GM19395 (cell line): ENCODE data around the gene FHOD3.

Source experiments
- ATAC-seq: cut with Tn5 transposase; IDR thresholded peaks from one replicate; pipeline ENCODE4 v1.9.1; 2021; ENCODE audit warnings: mild to moderate bottlenecking, moderate library complexity; ENCODE audit not compliant: unreplicated experiment

The FHOD3 gene

DNA sequence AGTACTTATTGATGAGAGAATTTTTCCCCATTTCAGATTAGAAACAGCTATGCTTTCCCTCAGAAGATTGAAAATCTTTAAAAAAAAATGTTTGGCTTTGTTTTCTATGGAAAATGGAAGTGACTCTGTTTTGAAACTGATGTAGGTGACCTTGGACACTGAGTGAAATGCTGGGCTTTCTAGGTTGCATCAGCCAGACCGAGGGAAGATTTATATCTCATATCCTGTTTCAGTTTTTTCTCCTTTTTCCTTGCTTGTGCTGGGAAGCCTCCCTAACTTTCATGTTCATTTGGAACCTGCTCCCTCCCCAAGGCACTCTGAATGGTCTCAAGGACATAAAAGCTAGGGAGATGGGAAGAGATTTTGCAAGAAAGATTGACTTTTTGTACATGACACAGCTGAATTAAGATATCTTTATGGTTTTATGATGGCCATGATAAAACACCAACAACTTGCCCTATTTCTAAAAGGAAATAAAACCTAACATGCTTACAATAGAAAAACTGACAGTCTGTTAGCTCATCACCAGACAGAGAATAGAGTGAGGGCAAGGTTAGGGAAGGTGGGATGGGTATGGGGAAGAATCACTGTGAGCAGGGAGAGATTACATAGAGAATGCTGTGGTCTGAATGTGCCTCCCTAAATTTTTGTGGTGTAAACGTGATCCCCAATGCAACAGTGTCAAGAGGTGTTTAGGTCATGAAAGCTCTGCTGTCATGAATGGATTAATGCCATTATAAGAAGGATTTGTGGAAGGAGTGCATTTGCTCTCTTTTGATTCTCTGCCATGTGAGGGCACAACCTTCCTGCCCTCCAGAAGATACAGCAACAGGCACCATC, 281.6 kb downstream of the FHOD3 start:
- ATAC-seq: no peak

- ATAC-seq: no peak
Measured at GRCh38 chr18:36580266-36580665, 282.8 kb downstream of the FHOD3 start.

GRCh38 chr18:36580874-36581750, 283.6 kb downstream of the FHOD3 start:
- ATAC-seq: no peak

DNA sequence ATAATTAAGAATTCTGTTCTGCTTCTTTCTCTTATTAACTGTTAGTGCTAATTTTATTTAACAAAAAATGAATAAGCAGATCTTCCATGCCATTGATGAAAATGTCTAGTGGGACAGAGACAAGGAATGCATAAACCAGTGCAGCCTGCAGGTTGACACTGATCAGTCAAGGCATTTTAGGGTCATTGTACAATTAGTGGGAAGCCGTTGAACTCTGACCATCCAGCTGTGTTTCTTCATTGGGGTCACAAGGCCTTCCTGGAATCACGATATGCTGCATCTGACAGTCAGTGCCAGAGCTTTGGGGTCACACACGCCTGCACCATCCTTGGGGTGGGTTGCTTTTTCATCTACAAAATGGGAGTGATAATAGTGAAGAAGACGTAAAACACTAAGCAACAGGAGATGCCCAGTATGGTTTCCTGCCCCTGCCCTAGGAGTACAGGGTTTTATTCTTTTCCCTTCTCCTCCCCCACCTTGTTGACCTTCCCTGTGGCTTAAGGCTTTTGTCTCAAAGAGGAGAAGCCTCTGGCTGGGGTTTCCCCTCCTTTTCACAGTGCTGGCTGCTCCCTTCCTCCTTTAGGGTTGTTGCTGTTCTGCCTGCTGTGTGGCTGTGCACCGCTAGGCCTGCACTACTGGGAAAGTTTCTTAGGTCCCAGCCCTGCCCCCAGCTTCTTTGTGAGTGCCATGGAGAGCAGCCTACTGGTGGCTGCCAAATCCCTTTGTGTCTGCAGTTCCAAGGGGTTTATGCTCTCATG, 285.7 kb downstream of the FHOD3 start:
- ATAC-seq: no peak

GRCh38 chr18:36589857-36590543, 292.5 kb downstream of the FHOD3 start:
- ATAC-seq: no peak

- no peak for ATAC-seq
Measured at GRCh38 chr18:36590621-36591580, 293.4 kb downstream of the FHOD3 start.

DNA sequence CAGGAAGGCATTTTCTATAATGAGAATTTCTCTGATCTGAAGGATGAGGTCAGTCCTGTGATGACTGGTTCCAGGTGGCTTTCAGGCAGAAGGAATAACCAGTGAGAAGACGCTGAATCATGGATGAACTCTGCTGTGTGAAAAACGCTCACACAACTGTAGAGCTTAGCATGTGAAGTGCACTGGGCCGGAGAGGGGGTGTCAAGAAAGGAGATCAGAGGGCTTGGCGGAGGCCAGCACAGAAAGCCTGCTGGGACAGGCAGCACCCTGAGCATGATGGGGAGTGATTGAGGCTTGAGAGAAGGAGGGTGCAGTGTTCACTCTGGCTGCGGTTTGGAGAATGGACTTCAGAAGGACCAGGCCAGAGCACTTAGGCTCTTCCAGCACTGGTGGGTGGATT, 294.8 kb downstream of the FHOD3 start:
- no peak for ATAC-seq

GRCh38 chr18:36593001-36593400, 295.5 kb downstream of the FHOD3 start:
- ATAC-seq: no peak

DNA sequence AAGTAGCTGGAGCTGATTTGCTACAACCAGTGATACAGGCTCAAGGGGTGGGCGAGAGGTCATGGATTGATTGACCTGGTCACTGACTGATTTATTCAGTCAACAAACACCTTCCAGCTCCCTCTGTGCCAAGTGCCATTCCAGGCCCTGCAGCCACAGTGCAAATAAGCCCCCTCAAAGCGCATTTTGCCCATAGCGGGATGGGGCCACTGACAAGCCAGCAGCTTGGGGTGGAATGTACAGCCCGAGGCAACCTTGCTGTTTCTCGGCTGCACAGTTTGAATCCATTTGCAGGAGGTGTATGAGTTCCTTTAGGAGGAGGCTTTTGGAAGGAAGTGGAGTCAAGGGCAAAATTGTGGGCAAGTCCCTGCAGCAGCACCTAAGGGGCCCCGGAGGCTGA, 296.1 kb downstream of the FHOD3 start:
- no peak for ATAC-seq

DNA sequence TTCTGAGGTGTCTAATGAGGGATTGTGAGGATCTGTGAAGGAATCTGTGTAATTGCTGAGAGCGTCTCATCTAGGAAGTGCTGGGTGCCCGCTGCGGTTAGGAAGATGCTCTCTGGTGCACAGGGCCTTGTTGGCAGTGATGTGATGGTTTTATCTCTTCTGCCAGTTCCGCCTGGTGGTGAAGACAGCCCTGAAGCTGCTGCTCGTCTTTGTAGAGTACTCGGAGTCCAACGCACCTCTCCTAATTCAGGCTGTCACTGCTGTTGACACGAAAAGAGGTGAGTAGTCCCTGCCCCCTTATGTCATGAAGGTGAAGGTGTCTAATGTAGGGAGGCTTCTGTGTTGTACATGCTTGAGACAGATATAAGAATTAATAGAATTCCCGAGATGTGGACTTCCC, 297.1 kb downstream of the FHOD3 start:
- no peak for ATAC-seq

DNA sequence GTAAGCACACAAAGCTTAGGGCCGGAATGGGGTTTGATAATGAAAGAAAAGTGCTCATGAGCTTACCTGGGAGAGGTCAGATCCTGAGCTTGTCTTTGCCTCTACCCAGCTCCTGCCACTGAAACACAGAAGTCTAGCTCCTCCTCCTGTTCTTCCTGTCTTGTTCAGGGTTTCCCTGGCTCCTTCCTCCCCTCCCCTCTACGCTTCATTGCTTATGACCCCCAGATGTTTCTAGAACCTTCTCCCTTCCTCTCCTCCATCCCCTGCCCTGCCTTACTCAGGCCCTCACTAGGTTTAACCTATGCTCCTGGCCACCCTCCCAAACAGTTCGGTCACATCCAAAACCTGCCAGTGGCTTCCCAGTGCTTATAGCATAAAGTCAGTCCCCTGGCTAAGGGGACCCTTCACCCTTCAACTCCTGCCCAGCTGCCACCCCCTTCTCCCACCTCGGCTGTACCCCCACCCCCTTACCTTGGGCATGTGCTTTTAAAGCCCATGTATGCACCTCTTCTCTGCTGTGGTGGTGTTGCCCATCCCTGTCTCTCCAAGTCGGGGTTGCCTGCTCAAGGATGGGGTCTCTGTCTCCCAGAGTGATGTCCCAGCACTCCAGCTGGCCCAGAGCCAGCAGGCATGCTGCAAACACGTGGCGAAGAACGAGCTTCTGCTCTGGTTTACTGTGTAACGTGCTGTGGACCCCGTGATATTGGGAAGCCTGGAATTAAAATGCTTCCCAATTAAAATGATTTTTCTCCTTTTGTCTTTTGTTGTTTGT, 297.7 kb downstream of the FHOD3 start:
- no peak for ATAC-seq

DNA sequence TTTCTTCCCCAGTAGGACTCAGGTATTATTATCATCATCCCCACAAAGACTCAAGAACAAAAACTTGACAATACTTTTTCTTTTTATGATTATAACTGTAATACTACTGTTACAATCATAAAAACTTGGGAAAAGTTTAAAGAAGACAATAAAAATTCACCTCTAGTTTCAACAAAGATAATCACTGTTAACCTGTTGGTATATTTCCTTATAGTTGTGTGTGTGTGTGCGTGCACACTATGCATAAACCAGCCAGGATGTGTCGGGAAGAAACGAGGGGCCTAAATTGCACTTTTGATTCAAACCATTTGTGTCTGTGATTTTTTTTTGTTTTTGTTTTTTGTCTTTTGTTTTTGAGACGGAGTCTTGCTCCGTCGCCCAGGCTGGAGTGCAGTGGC, 298.3 kb downstream of the FHOD3 start:
- no peak for ATAC-seq

DNA sequence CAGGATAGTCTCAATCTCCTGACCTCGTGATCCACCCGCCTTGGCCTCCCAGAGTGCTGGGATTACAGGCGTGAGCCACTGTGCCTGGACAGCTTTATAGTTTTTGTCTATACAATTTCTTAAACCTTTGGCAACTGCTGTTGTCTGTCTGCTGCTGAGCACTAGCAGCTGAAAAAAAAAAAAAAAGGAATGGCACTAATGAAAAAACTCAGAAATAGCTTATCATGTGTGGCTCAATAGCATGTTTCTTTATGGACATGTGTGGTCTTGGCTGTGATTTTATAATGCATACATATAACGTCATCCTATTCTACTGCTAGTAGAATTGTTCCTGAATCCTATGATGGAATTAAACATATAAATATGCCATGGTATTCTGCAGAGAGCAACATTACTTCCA, 300.1 kb downstream of the FHOD3 start:
- no peak for ATAC-seq

GRCh38 chr18:36600548-36600947, 303.0 kb downstream of the FHOD3 start:
- ATAC-seq: no peak

DNA sequence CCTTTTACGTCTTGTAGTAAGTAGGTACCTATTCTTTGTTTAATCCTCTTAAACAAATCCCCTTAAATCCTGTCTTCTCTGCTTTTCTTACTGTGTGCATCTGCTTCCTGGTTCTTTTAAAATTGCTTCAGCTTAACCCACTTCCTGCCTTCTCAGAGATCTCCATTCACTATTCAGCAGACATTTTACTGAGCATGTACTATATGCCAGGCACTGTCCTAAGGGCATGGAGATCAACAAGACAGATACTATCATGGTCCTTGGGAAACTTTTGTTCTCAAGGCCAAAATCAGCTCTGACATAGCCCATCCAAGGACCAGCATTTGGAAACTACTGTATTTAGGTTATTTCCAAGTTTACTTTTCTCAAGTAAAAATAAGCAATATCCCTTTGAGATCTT, 303.8 kb downstream of the FHOD3 start:
- ATAC-seq: no peak

DNA sequence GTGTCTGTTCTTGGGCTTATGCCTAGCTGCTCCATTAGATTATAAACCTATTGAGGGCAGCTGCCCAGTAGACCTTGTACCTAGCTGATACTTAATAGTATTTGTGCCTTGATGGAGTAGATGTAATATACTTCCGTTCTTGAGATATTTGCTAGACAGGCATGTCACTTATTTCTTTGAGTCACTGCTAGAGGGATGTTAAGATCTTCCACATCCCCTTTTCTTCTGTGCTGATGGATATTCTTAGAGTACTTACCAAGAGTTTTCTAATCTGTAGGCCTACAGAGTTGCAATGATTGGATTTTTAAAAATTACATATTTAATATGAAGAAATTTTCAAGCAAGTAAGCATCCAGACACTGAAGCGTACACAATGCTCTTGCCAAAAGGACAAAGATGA, 304.6 kb downstream of the FHOD3 start:
- ATAC-seq: no peak

- no peak for ATAC-seq
Measured at GRCh38 chr18:36602620-36603019, 305.1 kb downstream of the FHOD3 start.

DNA sequence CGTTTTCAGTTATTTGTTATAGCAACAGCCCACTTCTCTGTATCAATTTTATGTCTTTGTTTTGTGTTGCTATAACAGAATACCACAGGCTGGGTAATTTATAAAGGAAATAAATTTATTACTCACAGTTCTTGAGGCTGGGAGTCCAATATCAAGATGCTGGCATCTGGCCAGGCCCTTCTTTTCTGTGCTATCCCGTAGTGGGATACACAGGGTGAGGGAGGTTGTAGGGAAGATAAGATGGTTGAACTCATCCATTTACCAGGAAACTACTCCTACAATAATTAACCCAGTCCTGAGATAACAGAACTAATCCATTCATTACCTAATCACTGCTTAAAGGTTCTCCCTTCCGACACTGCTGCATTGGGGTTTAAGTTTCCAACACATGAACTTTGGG, 310.6 kb downstream of the FHOD3 start:
- ATAC-seq: no peak

GRCh38 chr18:36610258-36610657, 312.7 kb downstream of the FHOD3 start:
- no peak for ATAC-seq
